GM23338 (cell line): Measurements from ENCODE around the gene CES2. TPM values are rescaled to one million over a fixed set of nuclear protein-coding genes. Genes with fewer than 3 reads are reported as not detected.
"Not testable (repeated sequence)": the region's sequence is repeated elsewhere in the genome, so short reads cannot be mapped to it uniquely, and the experiment has no call there.

Experiments
- ATAC-seq: fragments of 200-7000 bp; cut with Tn5 transposase; 3 replicates; pipeline ENCODE4 v1.9.1; 2020
- DNase-seq: peaks from one replicate; pipeline ENCODE4 v3.0.0-alpha.2; 2015; ENCODE audit warnings: low spot score
- H2AFZ ChIP-seq: fragments of 200-600 bp; sonication (generic); 2 replicates; pipeline ENCODE4 v1.8.0; 2016; ENCODE audit warnings: antibody characterized with exemption, mild to moderate bottlenecking, moderate library complexity
- H3F3A ChIP-seq: fragments of 200-600 bp; sonication (generic); replicated peaks from 2 replicates; pipeline ENCODE4 v1.8.0; 2017; ENCODE audit warnings: antibody characterized with exemption, mixed run types, low read depth
- H3K27ac ChIP-seq: fragments of 200-600 bp; sonication (generic); 2 replicates; pipeline ENCODE4 v1.6.1; 2016; ENCODE audit warnings: low read depth
- H3K27me3 ChIP-seq: fragments of 200-600 bp; sonication (generic); 2 replicates; pipeline ENCODE4 v1.8.0; 2016; ENCODE audit warnings: mild to moderate bottlenecking, mixed run types, moderate library complexity; ENCODE audit not compliant: insufficient read depth
- H3K36me3 ChIP-seq: fragments of 200-600 bp; sonication (generic); 2 replicates; pipeline ENCODE4 v1.8.0; 2016; ENCODE audit warnings: mild to moderate bottlenecking; ENCODE audit not compliant: insufficient read depth
- H3K4me1 ChIP-seq: fragments of 200-600 bp; sonication (generic); 2 replicates; pipeline ENCODE4 v1.8.0; 2016; ENCODE audit warnings: mild to moderate bottlenecking, moderate library complexity; ENCODE audit not compliant: insufficient read depth
- H3K4me2 ChIP-seq: fragments of 200-600 bp; sonication (generic); 2 replicates; pipeline ENCODE4 v1.7.1; 2017; ENCODE audit warnings: mixed run types
- H3K4me3 ChIP-seq: fragments of 200-600 bp; sonication (generic); 2 replicates; pipeline ENCODE4 v1.6.1; 2016; ENCODE audit warnings: mixed run types
- H3K79me2 ChIP-seq: fragments of 200-600 bp; sonication (generic); replicated peaks from 2 replicates; pipeline ENCODE4 v1.8.0; 2017; ENCODE audit warnings: mild to moderate bottlenecking; ENCODE audit not compliant: insufficient read depth
- H3K9me2 ChIP-seq: fragments of 200-600 bp; sonication (generic); 2 replicates; pipeline ENCODE4 v1.8.0; 2017; ENCODE audit not compliant: insufficient read depth
- H4K20me1 ChIP-seq: fragments of 200-600 bp; sonication (generic); replicated peaks from 2 replicates; pipeline ENCODE4 v1.8.0; 2017; ENCODE audit warnings: mild to moderate bottlenecking; ENCODE audit not compliant: insufficient read depth
- H3K27ac Mint-ChIP-seq: 2 replicates; pipeline ENCODE4 v1.8.0; 2020; ENCODE audit warnings: inconsistent platforms, mild to moderate bottlenecking, moderate library complexity, mixed read lengths
- H3K27me3 Mint-ChIP-seq: 3 replicates; pipeline ENCODE4 v1.8.0; 2022; ENCODE audit warnings: low read depth, mild to moderate bottlenecking, moderate library complexity, mixed read lengths, inconsistent platforms; ENCODE audit not compliant: insufficient read depth, poor library complexity
- H3K36me3 Mint-ChIP-seq: 3 replicates; pipeline ENCODE4 v1.8.0; 2021; ENCODE audit warnings: low read depth, mild to moderate bottlenecking, inconsistent platforms, moderate library complexity, mixed read lengths
- H3K4me1 Mint-ChIP-seq: 3 replicates; pipeline ENCODE4 v1.8.0; 2020; ENCODE audit warnings: mild to moderate bottlenecking, inconsistent platforms, mixed read lengths
- H3K4me3 Mint-ChIP-seq: 3 replicates; pipeline ENCODE4 v1.8.0; 2021; ENCODE audit warnings: moderate library complexity, mild to moderate bottlenecking, inconsistent platforms, mixed read lengths
- H3K9me3 Mint-ChIP-seq: 3 replicates; pipeline ENCODE4 v1.8.0; 2020; ENCODE audit warnings: moderate library complexity, mild to moderate bottlenecking, inconsistent platforms, mixed read lengths
- EZH2 ChIP-seq: fragments of 200-600 bp; sonication (generic); IDR thresholded peaks from one replicate; pipeline ENCODE4 v1.8.0; 2017; ENCODE audit warnings: antibody characterized with exemption, mild to moderate bottlenecking, low read depth; ENCODE audit not compliant: unreplicated experiment
- JUNB ChIP-seq: IDR thresholded peaks from one replicate; pipeline ENCODE4 v1.6.1; 2016; ENCODE audit warnings: antibody characterized with exemption; ENCODE audit not compliant: unreplicated experiment
- NANOG ChIP-seq: IDR thresholded peaks from 2 replicates; pipeline ENCODE4 v1.6.1; 2016; ENCODE audit warnings: antibody characterized with exemption, borderline replicate concordance
- POLR2AphosphoS5 ChIP-seq: IDR thresholded peaks from 2 replicates; pipeline ENCODE4 v1.6.1; 2016; ENCODE audit warnings: antibody characterized with exemption, low read depth
- REST ChIP-seq: IDR thresholded peaks from one replicate; pipeline ENCODE4 v1.6.1; 2018; ENCODE audit warnings: antibody characterized with exemption; ENCODE audit not compliant: unreplicated experiment
- STAT1 ChIP-seq: IDR thresholded peaks from one replicate; pipeline ENCODE4 v1.6.1; 2016; ENCODE audit warnings: antibody characterized with exemption; ENCODE audit not compliant: unreplicated experiment
- ZNF331 ChIP-seq: fragments of 250-450 bp; sonication (Bioruptor Pico); IDR thresholded peaks from 2 replicates; pipeline ENCODE4 v1.5.0; 2020; ENCODE audit warnings: low read depth, mild to moderate bottlenecking, moderate library complexity
- polyA plus RNA-seq: library from polyadenylated mRNA; unstranded; fragments of >200 nt; fragmentation: Nextera tagmentation; extraction: Ambion mirVana; gene quantifications from 2 replicates; pipeline ENCODE4 v1.2.1, GENCODE V29; 2016
- total RNA-seq: library from RNA; depleted of rRNA; stranded (reverse); fragments of >200 nt; shearing (Covaris generic); gene quantifications from 2 replicates; pipeline ENCODE4 v1.2.3, GENCODE V29; 2014
- TF ChIP-seq, protein P1 (sequence below): IDR thresholded peaks from 2 replicates; pipeline ENCODE4 v1.6.1; 2016; ENCODE audit warnings: antibody characterized with exemption
- TF ChIP-seq, protein P2 (sequence below): fragments of 250-450 bp; sonication (Bioruptor Pico); IDR thresholded peaks from 2 replicates; pipeline ENCODE4 v1.5.0; 2020; ENCODE audit warnings: mild to moderate bottlenecking, moderate library complexity

Gene CES2
- total and polyA plus RNA-seq, 2 experiments from 2014 or later, result 5.0 to 9.3 TPM

- TF ChIP-seq, protein P1, sequence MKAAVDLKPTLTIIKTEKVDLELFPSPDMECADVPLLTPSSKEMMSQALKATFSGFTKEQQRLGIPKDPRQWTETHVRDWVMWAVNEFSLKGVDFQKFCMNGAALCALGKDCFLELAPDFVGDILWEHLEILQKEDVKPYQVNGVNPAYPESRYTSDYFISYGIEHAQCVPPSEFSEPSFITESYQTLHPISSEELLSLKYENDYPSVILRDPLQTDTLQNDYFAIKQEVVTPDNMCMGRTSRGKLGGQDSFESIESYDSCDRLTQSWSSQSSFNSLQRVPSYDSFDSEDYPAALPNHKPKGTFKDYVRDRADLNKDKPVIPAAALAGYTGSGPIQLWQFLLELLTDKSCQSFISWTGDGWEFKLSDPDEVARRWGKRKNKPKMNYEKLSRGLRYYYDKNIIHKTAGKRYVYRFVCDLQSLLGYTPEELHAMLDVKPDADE, result no peak
- TF ChIP-seq EZH2 (no peak), NANOG (no peak), STAT1 (no peak), POLR2AphosphoS5 (no peak), ZNF331 (CRISPR knock-in tag) (no peak), JUNB (no peak), REST (no peak)
- TF ChIP-seq, protein P2, sequence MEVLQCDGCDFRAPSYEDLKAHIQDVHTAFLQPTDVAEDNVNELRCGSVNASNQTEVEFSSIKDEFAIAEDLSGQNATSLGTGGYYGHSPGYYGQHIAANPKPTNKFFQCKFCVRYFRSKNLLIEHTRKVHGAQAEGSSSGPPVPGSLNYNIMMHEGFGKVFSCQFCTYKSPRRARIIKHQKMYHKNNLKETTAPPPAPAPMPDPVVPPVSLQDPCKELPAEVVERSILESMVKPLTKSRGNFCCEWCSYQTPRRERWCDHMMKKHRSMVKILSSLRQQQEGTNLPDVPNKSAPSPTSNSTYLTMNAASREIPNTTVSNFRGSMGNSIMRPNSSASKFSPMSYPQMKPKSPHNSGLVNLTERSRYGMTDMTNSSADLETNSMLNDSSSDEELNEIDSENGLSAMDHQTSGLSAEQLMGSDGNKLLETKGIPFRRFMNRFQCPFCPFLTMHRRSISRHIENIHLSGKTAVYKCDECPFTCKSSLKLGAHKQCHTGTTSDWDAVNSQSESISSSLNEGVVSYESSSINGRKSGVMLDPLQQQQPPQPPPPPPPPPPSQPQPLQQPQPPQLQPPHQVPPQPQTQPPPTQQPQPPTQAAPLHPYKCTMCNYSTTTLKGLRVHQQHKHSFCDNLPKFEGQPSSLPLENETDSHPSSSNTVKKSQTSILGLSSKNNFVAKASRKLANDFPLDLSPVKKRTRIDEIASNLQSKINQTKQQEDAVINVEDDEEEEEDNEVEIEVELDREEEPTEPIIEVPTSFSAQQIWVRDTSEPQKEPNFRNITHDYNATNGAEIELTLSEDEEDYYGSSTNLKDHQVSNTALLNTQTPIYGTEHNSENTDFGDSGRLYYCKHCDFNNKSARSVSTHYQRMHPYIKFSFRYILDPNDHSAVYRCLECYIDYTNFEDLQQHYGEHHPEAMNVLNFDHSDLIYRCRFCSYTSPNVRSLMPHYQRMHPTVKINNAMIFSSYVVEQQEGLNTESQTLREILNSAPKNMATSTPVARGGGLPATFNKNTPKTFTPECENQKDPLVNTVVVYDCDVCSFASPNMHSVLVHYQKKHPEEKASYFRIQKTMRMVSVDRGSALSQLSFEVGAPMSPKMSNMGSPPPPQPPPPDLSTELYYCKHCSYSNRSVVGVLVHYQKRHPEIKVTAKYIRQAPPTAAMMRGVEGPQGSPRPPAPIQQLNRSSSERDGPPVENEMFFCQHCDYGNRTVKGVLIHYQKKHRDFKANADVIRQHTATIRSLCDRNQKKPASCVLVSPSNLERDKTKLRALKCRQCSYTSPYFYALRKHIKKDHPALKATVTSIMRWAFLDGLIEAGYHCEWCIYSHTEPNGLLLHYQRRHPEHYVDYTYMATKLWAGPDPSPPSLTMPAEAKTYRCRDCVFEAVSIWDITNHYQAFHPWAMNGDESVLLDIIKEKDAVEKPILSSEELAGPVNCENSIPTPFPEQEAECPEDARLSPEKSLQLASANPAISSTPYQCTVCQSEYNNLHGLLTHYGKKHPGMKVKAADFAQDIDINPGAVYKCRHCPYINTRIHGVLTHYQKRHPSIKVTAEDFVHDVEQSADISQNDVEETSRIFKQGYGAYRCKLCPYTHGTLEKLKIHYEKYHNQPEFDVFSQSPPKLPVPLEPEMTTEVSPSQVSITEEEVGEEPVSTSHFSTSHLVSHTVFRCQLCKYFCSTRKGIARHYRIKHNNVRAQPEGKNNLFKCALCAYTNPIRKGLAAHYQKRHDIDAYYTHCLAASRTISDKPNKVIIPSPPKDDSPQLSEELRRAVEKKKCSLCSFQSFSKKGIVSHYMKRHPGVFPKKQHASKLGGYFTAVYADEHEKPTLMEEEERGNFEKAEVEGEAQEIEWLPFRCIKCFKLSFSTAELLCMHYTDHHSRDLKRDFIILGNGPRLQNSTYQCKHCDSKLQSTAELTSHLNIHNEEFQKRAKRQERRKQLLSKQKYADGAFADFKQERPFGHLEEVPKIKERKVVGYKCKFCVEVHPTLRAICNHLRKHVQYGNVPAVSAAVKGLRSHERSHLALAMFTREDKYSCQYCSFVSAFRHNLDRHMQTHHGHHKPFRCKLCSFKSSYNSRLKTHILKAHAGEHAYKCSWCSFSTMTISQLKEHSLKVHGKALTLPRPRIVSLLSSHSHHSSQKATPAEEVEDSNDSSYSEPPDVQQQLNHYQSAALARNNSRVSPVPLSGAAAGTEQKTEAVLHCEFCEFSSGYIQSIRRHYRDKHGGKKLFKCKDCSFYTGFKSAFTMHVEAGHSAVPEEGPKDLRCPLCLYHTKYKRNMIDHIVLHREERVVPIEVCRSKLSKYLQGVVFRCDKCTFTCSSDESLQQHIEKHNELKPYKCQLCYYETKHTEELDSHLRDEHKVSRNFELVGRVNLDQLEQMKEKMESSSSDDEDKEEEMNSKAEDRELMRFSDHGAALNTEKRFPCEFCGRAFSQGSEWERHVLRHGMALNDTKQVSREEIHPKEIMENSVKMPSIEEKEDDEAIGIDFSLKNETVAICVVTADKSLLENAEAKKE (CRISPR knock-in tag), result no peak
- H3K36me3 Mint-ChIP-seq, result no peaks in the 10 kb centered on the region
- H3K27me3 Mint-ChIP-seq, result peaks cover 9% of the 10 kb centered on the region
- no peaks in the 10 kb centered on the region for H3K27me3 ChIP-seq
- no peak overlapping the region for H3K4me3 ChIP-seq
- H4K20me1 ChIP-seq, result no peaks in the 10 kb centered on the region
- no peak overlapping the region for H3K27ac Mint-ChIP-seq
- H3F3A ChIP-seq, result no peaks in the 10 kb centered on the region
- no peak overlapping the region for H3K27ac ChIP-seq
- H3K9me2 ChIP-seq, result no peaks in the 10 kb centered on the region
- no peak overlapping the region for H3K4me2 ChIP-seq
- no peak overlapping the region for H3K4me3 Mint-ChIP-seq
- no peaks in the 10 kb centered on the region for H3K4me1 Mint-ChIP-seq
- H3K9me3 Mint-ChIP-seq, result no peaks in the 10 kb centered on the region
- H2AFZ ChIP-seq, result no peak overlapping the region
- ATAC-seq (no peak), DNase-seq (no peak)
- H3K79me2 ChIP-seq, result no peaks in the 10 kb centered on the region
- no peaks in the 10 kb centered on the region for H3K36me3 ChIP-seq
- no peaks in the 10 kb centered on the region for H3K4me1 ChIP-seq
These were observed 56.3 kb downstream of the CES2 start for GRCh38 chr16:66991545-66992077.

- DNase-seq, H3K79me2 ChIP-seq, H3F3A ChIP-seq, H3K36me3 ChIP-seq, H4K20me1 ChIP-seq, H3K27ac Mint-ChIP-seq, H3K27ac ChIP-seq, H3K4me1 Mint-ChIP-seq, H3K4me2 ChIP-seq, ATAC-seq, H3K9me3 Mint-ChIP-seq, H3K4me3 ChIP-seq, H3K4me1 ChIP-seq, H3K9me2 ChIP-seq, H2AFZ ChIP-seq, H3K36me3 Mint-ChIP-seq, H3K4me3 Mint-ChIP-seq: not testable (repeated sequence)
- H3K27me3 Mint-ChIP-seq, result peaks cover 12% of the 10 kb centered on the region
- H3K27me3 ChIP-seq, result peaks cover 15% of the 10 kb centered on the region
These were observed 58.2 kb downstream of the CES2 start for GRCh38 chr16:66993558-66993957.
